K562 (cell line): ENCODE results near the gene KIN. TPM values are rescaled to one million over a fixed set of nuclear protein-coding genes. Genes with fewer than 3 reads are reported as not detected.

Experiments used
- ATAC-seq: fragments of 200-7000 bp; cut with Tn5 transposase; 3 replicates; pipeline ENCODE4 v1.9.1; 2020; ENCODE audit warnings: moderate library complexity
- BruUV-seq: library from RNA; stranded (reverse); fragments of 400-500 nt; replicated peaks from 2 replicates; lab custom pipeline; 2021; lab: Mats Ljungman, UMichigan
- CTCF ChIA-PET: fragments of 300-600 bp; formaldehyde crosslinking; extraction: SDS; loops from one replicate; lab custom pipeline; 2021; ENCODE audit warnings: low intra/inter-chr PET ratio; lab: Yijun Ruan, JAX
- POLR2A ChIA-PET: fragments of 300-600, 350-650 bp; sonication (Branson Sonifier 250); formaldehyde crosslinking; extraction: SDS; loops from one replicate; lab custom pipeline; 2021; ENCODE audit warnings: antibody characterized with exemption, inconsistent platforms; lab: Yijun Ruan, JAX
- DNase-seq, 4 experiments: peaks; one replicate each; pipeline versions ENCODE4 v3.0.0 to v3.0.0-alpha.2; 2011 to 2018; ENCODE audit warnings: low spot score in 3 of 4, mixed read lengths in 3 of 4; ENCODE audit errors: extremely low read depth in 1 of 4
- FAIRE-seq: peaks from 2 replicates; lab custom pipeline; 2011; peaks lifted over from hg19 to GRCh38; lab: Jason Lieb, UNC
- H2AFZ ChIP-seq: 2 replicates; pipeline ENCODE4 v1.6.0; 2011; ENCODE audit warnings: low read depth, low read length, control low read depth, inconsistent platforms
- H3K27ac ChIP-seq: fragments of 200-600 bp; 3 replicates; pipeline ENCODE4 v1.8.0; 2011; ENCODE audit warnings: low read depth, mild to moderate bottlenecking, control low read depth, inconsistent platforms, low read length, moderate library complexity, mixed read lengths; ENCODE audit errors: extremely low read depth
- H3K27me3 ChIP-seq, 2 experiments: fragments of 300-600 bp in 1 of 2; 2 replicates in 1 of 2; 3 replicates in 1 of 2; pipeline versions ENCODE4 v1.6.0 to v1.8.0; 2011; ENCODE audit warnings: inconsistent platforms in 2 of 2, low read length in 2 of 2, mild to moderate bottlenecking in 1 of 2, mixed read lengths in 1 of 2, moderate library complexity in 1 of 2; ENCODE audit not compliant: control insufficient read depth in 2 of 2, insufficient read depth in 2 of 2
- H3K36me3 ChIP-seq: fragments of 300-600 bp; 3 replicates; pipeline ENCODE4 v1.8.0; 2011; ENCODE audit warnings: mild to moderate bottlenecking, low read length, inconsistent platforms; ENCODE audit not compliant: control insufficient read depth, insufficient read depth
- H3K4me1 ChIP-seq, 2 experiments: fragments of 200-600 bp in 1 of 2; replicated peaks in 1 of 2; 2 replicates in 1 of 2; 3 replicates in 1 of 2; pipeline versions ENCODE4 v1.5.1 to v1.8.0; 2011; ENCODE audit warnings: inconsistent platforms in 2 of 2, low read length in 2 of 2, mild to moderate bottlenecking in 1 of 2, mixed read lengths in 1 of 2, moderate library complexity in 1 of 2; ENCODE audit not compliant: control insufficient read depth in 2 of 2, insufficient read depth in 2 of 2
- H3K4me2 ChIP-seq: 2 replicates; pipeline ENCODE4 v1.6.1; 2011; ENCODE audit warnings: low read length, control low read depth, inconsistent platforms, mixed read lengths; ENCODE audit not compliant: insufficient read depth
- H3K4me3 ChIP-seq: fragments of 200-600 bp; sonication (generic), shearing (Covaris generic); 2 replicates; pipeline ENCODE4 v1.5.1; 2016; ENCODE audit warnings: control low read depth, inconsistent platforms
- H3K79me2 ChIP-seq: fragments of 200-600 bp; 3 replicates; pipeline ENCODE4 v1.8.0; 2011; ENCODE audit warnings: low read length, inconsistent platforms; ENCODE audit not compliant: control insufficient read depth, insufficient read depth
- H3K9ac ChIP-seq, 2 experiments: 2 replicates each; pipeline versions ENCODE4 v1.6.0 to v1.6.1; 2011; ENCODE audit warnings: low read depth in 2 of 2, low read length in 2 of 2, control low read depth in 1 of 2, inconsistent platforms in 1 of 2, mild to moderate bottlenecking in 1 of 2, mixed read lengths in 1 of 2; ENCODE audit not compliant: insufficient read depth in 1 of 2
- H3K9me1 ChIP-seq: one replicate; pipeline ENCODE4 v1.6.0; 2011; ENCODE audit warnings: inconsistent platforms, mild to moderate bottlenecking, low read length, moderate library complexity; ENCODE audit not compliant: control insufficient read depth, insufficient read depth
- H3K9me3 ChIP-seq: replicated peaks from 2 replicates; pipeline ENCODE4 v1.5.1; 2011; ENCODE audit warnings: low read depth, low read length, inconsistent platforms; ENCODE audit not compliant: control insufficient read depth, insufficient read depth
- H4K20me1 ChIP-seq: replicated peaks from 2 replicates; pipeline ENCODE4 v1.6.1; 2011; ENCODE audit warnings: low read length, inconsistent platforms, mixed read lengths; ENCODE audit not compliant: control insufficient read depth, insufficient read depth
- ATF2 ChIP-seq: sonication (generic); formaldehyde crosslinking; IDR thresholded peaks from 2 replicates; pipeline ENCODE4 v1.8.1; 2022; ENCODE audit warnings: missing genetic modification reagents
- ERF ChIP-seq: fragments of 450-650 bp; formaldehyde crosslinking; IDR thresholded peaks from 2 replicates; pipeline ENCODE4 v1.4.0; 2020; ENCODE audit warnings: mild to moderate bottlenecking, mixed read lengths
- GMEB1 ChIP-seq: fragments of 250-450 bp; sonication (Bioruptor Pico); IDR thresholded peaks from 2 replicates; pipeline ENCODE4 v1.4.0; 2020; ENCODE audit warnings: mild to moderate bottlenecking
- HNRNPLL ChIP-seq: fragments of 200-400 bp; formaldehyde crosslinking; IDR thresholded peaks from 2 replicates; pipeline ENCODE4 v1.6.1; 2017; ENCODE audit warnings: low read length, low read depth, mild to moderate bottlenecking; ENCODE audit not compliant: poor library complexity, severe bottlenecking
- MECOM ChIP-seq: fragments of 250-450 bp; sonication (Bioruptor Pico); IDR thresholded peaks from 2 replicates; pipeline ENCODE4 v1.8.0; 2022; ENCODE audit warnings: inconsistent platforms
- MIER1 ChIP-seq: fragments of 450-650 bp; IDR thresholded peaks from 2 replicates; pipeline ENCODE4 v1.6.1; 2016; ENCODE audit warnings: antibody characterized with exemption, mild to moderate bottlenecking, low read depth
- MXD1 ChIP-seq: fragments of 250-450 bp; sonication (Bioruptor Pico); IDR thresholded peaks from 2 replicates; pipeline ENCODE4 v1.8.0; 2021; ENCODE audit warnings: borderline replicate concordance, mild to moderate bottlenecking, moderate library complexity; ENCODE audit not compliant: poor library complexity, severe bottlenecking
- POU5F1 ChIP-seq: fragments of 150-350 bp; IDR thresholded peaks from 2 replicates; pipeline ENCODE4 v1.6.1; 2014; ENCODE audit warnings: borderline replicate concordance, low read length, low read depth, mild to moderate bottlenecking; ENCODE audit not compliant: partially characterized antibody
- PRDM10 ChIP-seq: fragments of 450-650 bp; IDR thresholded peaks from 2 replicates; pipeline ENCODE4 v1.6.1; 2018; ENCODE audit not compliant: partially characterized antibody
- RHOXF2B ChIP-seq: fragments of 250-450 bp; sonication (Bioruptor Pico); conservative IDR thresholded peaks from 2 replicates; pipeline ENCODE4 v1.5.1; 2021
- TCFL5 ChIP-seq: fragments of 250-450 bp; sonication (Bioruptor Pico); conservative IDR thresholded peaks from 2 replicates; pipeline ENCODE4 v1.6.1; 2021; ENCODE audit warnings: mild to moderate bottlenecking, moderate library complexity, matching md5 sums
- THRAP3 ChIP-seq: fragments of 450-650 bp; IDR thresholded peaks from 2 replicates; pipeline ENCODE4 v1.6.1; 2016; ENCODE audit warnings: mild to moderate bottlenecking, inconsistent platforms, borderline replicate concordance
- ZNF444 ChIP-seq: fragments of 250-450 bp; sonication (Bioruptor Pico); IDR thresholded peaks from 2 replicates; pipeline ENCODE4 v1.4.0; 2020; ENCODE audit warnings: mild to moderate bottlenecking, moderate library complexity
- ZNF696 ChIP-seq: fragments of 250-450 bp; sonication (Bioruptor Pico); conservative IDR thresholded peaks from 2 replicates; pipeline ENCODE4 v1.4.0; 2020; ENCODE audit warnings: mild to moderate bottlenecking, moderate library complexity
- WGBS: fragments of 100-300 bp; shearing (Covaris generic); methylation state at CpG from one replicate; pipeline ENCODE4 v1.1.6; 2016; ENCODE audit warnings: low coverage, mixed read lengths; ENCODE audit not compliant: insufficient coverage; ENCODE audit errors: missing lambda C conversion rate; 5-methylcytosine and 5-hydroxymethylcytosine counted together
- in situ Hi-C: fragments of 300-500 bp; cut with MboI; formaldehyde crosslinking; loops from 4 replicates; pipeline ENCODE4 v1.15.0; 2018; ENCODE audit warnings: inconsistent platforms, mixed read lengths
- intact Hi-C: fragments of 100-400 bp; cut with micrococcal nuclease; formaldehyde crosslinking; loops from 2 replicates; pipeline ENCODE4 v1.14.2; 2022
- polyA plus RNA-seq, 8 experiments: library from polyadenylated mRNA; depleted of rRNA in 4 of 8; stranded (reverse) in 5 of 8; unstranded in 3 of 8; fragments of >200 nt; fragmentation: Nextera tagmentation in 2 of 8; fragmentation: Illumina TruSeq in 1 of 8; extraction: Ambion mirVana in 2 of 8; extraction: Trizol in 1 of 8; gene quantifications; 2 replicates each; pipeline versions ENCODE4 v1.2.1 to v1.2.3, GENCODE V29; 2011 to 2014; ENCODE audit warnings: inconsistent platforms in 1 of 8, missing spikeins in 1 of 8
- total RNA-seq, 7 experiments: library from RNA; depleted of rRNA in 6 of 7; stranded (reverse); fragments of >200 nt in 6 of 7; fragmentation: Illumina TruSeq in 2 of 7; extraction: Trizol in 2 of 7; gene quantifications; 2 replicates each; pipeline versions ENCODE4 v1.2.1 to v1.2.3, GENCODE V29; 2011 to 2021; ENCODE audit warnings: low replicate concordance in 1 of 7

The KIN gene
- total and polyA plus RNA-seq, 9 of the 15 experiments (the other 6 are each of a cell fraction or from before 2014, with no cell fraction given), result 11.7 to 35.6 (median 16.0) TPM

GRCh38 chr10:7794251-7795026, 6.6 kb upstream of the KIN start:
- Histone ChIP-seq H3K27me3 (no peaks in the 10 kb centered on the region), H3K9ac (no peak overlapping the region; a peak in 1 of 4 replicates), H3K36me3 (peaks cover 86% of the 10 kb centered on the region), H3K4me3 (no peak overlapping the region), H3K9me3 (no peaks in the 10 kb centered on the region), H3K4me2 (no peak overlapping the region), H3K9me1 (no peaks in the 10 kb centered on the region), H3K79me2 (peaks cover 82% of the 10 kb centered on the region), H4K20me1 (peaks cover 16% of the 10 kb centered on the region), H3K27ac (peak overlapping the region; percentile 11; the same call in 1 of the 3 replicates), H2AFZ (no peak overlapping the region), H3K4me1 (peaks cover 0 to 30% of the 10 kb centered on the region in 2 experiments; a peak in 3 of 5 replicates)
- BruUV-seq, result no TSS peak
- 72% methylated on average over 4 of the region's 4 CpGs for WGBS
- ChIA-PET POLR2A (no interaction called here), CTCF (no interaction called here)
- no peak for DNase-seq
- intact Hi-C loops, result no loop called here
- no peak for FAIRE-seq
- ATAC-seq, result no peak
- in situ Hi-C loops, result no loop called here
- no peak for TF ChIP-seq HNRNPLL
- no peak for TF ChIP-seq ATF2 (CRISPR knock-in tag)
- no peak for TF ChIP-seq TCFL5 (CRISPR knock-in tag)
- no peak for TF ChIP-seq MXD1 (CRISPR knock-in tag)
- TF ChIP-seq ZNF696 (CRISPR knock-in tag), result no peak
- TF ChIP-seq PRDM10, result no peak
- TF ChIP-seq POU5F1, result no peak
- no peak for TF ChIP-seq MECOM (CRISPR knock-in tag)
- no peak for TF ChIP-seq MIER1
- no peak for TF ChIP-seq ERF
- TF ChIP-seq THRAP3, result no peak
- no peak for TF ChIP-seq ZNF444 (CRISPR knock-in tag)
- no peak for TF ChIP-seq GMEB1
- TF ChIP-seq RHOXF2B (CRISPR knock-in tag), result no peak
